ENCODE results near the gene KDM4B.

Gene KDM4B

GRCh38 chr19:5093948-5094718 is 125.2 kb downstream of the KDM4B start:
- DNase-seq = no peak

- no peak for DNase-seq
Observed at GRCh38 chr19:5094768-5095567, 126.1 kb downstream of the KDM4B start.

DNA sequence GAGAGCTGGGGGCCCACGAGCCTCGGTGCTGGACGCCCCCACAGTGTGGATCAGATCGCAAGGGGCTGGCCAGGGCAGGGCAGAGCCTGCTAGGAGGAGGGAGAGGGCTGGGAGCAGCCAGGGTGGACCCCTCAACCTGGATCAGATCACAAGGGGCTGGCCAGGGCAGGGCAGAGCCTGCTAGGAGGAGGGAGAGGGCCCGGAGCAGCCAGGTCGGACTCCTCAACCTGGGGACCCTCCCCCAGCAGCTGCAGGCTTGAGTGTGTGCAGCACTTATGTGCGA is 126.6 kb downstream of the KDM4B start:
- DNase-seq = no peak

- DNase-seq = no peak
Observed at GRCh38 chr19:5096536-5096935, 127.6 kb downstream of the KDM4B start.

DNA sequence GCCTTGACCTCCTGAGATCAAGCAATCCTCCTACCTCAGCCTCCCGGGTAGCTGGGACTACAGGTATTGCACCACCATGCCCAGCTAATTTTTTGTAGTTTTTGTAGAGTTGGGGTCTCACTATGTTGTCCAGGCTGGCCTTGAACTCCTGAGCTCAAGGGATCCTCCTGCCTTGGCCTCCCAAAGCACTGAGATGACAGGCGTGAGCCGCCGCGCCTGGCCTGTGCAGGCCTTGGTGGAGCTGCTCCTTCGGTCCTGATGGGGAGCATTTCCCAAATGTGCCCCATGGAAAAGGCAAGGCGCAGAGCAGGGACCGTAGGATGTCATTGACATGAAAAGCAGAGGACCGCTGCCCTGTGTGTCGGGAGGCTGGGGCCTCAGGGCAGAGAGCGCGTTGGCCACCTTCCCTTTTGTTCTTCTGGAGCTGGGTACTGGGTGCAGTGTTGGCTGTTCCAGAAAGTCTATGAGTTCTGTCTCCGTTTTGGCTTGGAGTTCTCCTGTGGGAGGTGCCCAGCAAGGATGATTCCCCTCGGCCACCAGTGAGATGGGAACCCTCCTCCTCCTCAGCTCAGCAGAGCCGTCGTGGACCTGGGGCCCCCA is 128.5 kb downstream of the KDM4B start:
- DNase-seq = no peak

DNA sequence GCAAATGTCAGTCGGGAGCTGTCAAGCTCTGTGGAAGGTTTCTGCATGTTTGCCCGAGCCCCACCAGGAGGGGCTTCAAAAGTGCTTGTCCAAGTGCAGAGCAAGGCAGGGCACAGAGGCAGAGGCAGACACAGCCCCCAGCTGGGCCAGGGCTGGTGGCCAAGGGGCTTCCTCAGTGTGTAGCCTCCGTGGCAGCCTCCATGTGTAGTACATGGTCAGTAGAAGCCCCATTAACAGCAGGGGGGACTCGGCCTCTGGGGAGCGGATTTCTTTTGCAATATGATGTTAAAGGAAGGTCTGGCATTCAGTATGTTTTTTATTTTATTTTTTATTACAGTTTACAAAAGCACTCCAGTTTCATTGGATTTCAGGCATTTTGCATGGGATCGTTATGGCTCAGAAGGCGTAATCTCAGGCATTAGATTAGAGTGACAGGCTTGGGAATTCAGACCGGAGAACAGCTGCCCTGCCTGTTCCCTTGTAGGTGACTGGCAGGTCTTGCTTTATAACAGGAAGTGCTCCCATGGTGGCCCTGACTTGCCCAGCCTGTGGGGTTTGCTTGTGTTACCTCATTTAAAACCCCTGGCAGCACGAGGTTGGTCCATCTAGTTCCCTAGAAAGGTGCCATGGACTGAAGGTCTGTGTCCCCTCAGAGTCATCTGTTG is 129.2 kb downstream of the KDM4B start:
- DNase-seq = no peak

GRCh38 chr19:5098646-5099045 is 129.7 kb downstream of the KDM4B start:
- DNase-seq = no peak

- DNase-seq = no peak
Observed at GRCh38 chr19:5099701-5100221, 130.8 kb downstream of the KDM4B start.

DNA sequence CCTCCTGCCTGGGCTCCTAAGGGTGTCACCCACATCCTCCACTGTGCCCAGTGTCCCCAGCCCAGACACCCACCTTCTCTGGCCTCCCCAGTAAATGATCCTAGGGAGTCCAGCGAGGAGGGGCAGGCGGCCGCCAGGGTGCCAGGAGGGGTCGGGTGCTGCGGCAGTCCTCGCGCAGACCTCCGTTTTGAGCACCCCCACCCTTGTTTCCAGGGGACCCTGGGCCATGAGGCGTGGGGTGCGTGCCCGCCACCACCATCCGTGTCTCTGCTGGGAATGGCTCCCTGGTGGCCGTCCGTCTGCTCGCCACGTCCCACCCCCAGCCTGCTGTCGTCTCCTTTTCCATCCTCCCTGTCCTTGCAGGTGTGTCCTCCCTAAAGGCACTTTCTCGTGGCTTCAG is 133.0 kb downstream of the KDM4B start:
- DNase-seq = no peak

DNA sequence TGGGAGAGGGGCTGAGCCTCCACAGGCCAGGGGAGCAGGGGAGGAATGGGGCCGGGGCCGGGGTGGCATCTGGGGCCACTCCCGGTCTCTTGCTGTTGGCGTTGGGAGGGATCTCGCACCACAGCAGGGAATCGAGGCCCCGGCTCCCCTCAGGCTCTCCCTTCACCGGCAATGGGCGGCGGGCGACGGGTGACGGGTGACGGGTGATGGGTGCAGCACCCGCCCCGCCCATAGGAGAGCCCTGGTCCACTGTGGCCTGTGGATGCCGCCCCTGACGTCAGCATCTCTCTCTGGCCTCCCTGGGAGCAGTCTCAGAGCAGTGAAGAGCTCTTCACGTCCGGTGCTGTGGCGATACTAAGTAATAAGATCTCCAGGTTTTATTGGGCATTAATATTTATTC is 133.6 kb downstream of the KDM4B start:
- DNase-seq = no peak

- DNase-seq = no peak
Observed at GRCh38 chr19:5103061-5103701, 134.3 kb downstream of the KDM4B start.

DNA sequence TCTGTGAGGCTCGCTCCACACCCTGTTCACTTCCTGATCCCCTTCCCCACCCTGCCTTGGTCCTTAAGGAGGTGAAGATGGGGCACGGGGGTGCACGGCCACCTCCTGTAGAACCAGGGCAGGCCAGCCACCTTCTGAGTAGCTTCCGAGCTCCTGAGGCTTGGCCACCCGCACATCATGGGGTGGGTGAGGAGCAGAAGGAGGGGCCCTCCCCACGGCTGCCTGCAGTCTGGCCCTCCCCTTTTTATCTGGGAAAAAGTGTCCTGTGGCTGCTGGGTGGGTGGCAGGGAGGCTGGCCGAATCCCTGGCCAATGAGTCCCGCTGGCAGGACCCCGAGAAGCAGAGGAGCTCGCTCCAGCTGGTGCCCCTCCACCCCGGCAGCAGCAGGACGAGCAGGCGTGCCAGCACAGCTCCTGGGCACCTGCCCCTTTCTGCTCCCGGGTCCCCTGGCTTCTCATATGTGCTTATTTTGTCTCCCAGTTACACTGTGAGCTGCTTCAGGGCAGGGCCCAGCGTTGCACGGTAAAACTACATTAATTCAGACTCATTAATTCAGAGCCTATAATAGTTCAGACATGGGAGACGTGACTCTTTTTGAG is 135.0 kb downstream of the KDM4B start:
- DNase-seq = no peak

DNA sequence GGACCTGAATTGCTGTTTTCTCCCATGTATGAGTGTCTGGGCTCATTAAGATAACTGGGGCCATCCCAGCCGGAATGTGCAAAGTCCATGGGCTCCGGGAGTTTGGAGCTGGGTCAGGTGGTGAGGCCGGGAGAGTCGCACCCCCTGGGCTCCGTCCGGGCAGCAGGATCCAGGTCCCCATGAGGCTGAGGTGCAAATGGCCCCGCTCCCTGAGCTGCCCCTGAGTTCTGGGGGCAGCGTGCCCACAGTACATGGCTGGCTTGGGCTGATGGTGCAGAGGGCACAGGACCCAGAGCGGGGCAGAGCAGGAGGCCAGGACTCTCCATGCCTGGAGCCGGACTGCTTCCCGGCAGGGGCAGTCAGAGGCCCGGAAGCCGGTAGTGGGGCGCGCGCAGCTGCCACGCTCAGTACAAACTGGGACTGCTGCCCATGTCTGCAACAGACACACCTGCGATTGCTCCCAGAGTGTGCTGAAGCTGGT is 136.0 kb downstream of the KDM4B start:
- no peak for DNase-seq

- DNase-seq = no peak
Observed at GRCh38 chr19:5106191-5106726, 137.3 kb downstream of the KDM4B start.

DNA sequence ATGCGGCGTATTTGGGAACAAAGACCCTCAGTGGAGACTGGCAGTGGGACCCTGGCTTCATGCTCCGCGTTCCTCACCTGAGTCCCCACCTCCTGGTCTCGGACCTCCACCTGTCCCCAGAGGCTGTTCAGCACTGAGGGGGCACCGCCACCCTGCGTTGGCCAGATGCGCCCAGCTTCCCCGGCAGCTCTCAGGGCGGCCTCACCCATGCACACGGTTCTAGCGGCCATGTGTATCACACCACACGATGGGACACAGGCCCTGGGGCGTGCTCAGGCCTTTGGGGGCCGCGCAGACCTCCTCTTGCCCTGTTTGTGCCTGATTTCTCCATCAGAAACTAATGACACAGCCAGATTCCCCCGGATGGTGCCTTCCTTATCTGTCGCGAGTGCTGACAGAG is 138.1 kb downstream of the KDM4B start:
- DNase-seq = no peak

GRCh38 chr19:5107432-5108122 is 138.7 kb downstream of the KDM4B start:
- no peak for DNase-seq

DNA sequence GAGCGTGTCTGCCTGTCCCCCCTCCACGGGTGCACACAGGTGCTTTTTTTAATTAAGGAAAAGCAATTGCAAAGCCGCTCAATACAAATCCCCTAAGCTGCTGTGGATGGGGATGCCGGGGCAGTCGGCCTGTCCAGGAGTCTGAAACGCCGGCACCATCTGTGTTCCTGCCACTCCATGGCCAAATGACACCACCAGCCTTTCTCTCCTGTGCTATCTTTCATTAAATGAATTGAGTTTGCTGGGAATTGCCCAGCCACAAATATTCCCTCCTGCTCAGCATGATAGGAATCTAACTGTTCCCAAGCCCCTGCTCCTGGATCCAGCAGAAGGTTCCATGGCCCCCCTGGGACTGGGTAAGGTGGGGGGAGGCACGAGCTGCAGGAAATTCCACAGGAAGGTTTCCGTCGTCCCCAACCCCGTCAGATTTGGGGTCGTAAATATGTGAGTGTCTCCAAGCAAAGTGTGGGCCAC is 139.2 kb downstream of the KDM4B start:
- DNase-seq = no peak

DNA sequence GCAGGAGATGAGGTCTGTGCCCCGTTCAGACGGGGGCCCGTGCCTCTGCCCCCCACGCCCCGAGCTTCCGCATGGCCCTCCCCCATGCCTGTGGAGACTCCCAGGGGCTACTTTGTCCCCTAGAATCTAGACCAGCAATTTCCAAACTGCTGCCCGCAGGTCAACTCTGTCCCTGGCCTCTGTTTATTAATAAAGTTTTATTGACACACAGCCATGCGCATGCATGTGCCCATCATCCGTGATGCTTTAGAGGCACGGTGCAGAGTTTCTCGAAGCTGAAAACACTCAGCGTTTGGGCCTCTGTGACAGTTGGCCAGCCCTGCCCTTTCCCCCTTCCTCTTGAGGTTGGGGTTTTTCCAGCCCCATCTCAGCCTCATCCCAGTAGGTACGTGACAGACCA is 140.0 kb downstream of the KDM4B start:
- DNase-seq = no peak

DNA sequence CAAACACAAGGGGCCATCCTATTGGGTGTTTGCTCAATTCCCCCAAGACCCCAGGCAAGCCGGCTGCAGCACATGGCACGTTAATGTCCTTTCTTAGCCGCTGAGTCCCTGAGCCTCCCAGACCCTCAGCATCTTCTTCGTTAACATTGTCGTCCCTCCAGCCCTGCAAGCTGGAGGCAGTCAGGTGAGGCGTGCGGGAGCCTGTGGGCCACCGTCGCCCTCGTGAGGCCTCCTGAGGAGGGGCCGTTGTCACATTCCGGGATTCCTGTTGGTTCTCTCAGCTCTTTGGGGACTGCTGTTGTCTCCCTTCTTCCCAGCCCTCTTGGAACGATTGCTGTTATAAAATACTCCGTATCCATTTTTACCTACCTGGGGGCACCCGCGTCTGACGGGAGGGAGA is 140.6 kb downstream of the KDM4B start:
- no peak for DNase-seq

GRCh38 chr19:5110546-5110945 is 141.6 kb downstream of the KDM4B start:
- DNase-seq = no peak

- no peak for DNase-seq
Observed at GRCh38 chr19:5111051-5111450, 142.1 kb downstream of the KDM4B start.

All from activated T-cell treated with anti-CD3 and anti-CD28 coated beads for 4 hours (primary cell).